ENCODE results near the gene LEMD2. TPM values are rescaled to one million over a fixed set of nuclear protein-coding genes. Genes with fewer than 3 reads are reported as not detected.
A peak's percentile ranks its signal among the peaks of the same experiment; 100 is the strongest.

LEMD2 gene
- total RNA-seq, 1 donor from 2014 or later, result 34.3 TPM

DNA sequence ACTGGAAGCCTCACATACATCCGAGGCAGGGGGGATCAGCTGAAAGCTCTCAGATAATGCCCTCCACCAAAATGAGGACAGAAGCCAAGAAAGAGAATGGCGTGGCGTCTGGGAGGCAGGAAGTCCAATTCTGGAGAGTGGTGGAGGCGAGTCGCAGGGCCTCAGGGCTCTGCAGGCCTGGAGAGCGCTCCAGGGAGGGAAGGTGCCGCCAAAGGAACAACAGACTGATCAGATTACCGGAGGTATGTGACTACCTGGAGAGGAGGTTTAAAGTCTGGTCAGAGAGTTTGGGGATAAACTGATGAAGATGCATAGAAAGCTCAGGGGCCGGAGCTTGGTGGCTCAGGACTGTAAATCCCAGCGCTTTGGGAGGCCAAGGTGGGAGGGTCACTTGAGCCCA is 31.0 kb downstream of the LEMD2 start:
- DNase-seq (ENCODE audit: low read depth in 2 of 2), result no peak

DNA sequence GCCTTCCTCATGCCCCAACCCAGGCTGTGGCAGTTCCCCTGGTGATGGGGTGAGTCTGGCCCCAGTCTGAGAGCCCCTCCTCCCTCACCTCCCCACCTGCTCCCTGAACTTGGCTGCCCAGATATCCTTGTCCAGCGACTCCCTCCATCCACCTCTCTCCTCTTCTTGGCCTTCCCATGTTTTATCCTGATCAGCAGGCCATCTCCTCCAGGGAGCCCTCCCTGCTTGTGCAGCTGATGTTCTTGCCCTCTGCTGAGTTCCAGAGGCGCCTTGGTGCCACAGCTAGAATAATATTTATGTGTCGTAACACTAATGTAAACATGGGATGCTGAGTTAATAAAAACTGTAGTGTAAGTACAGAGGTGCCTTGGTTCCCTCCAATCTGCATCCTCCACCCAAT is 31.8 kb downstream of the LEMD2 start:
- no peak for DNase-seq (ENCODE audit: low read depth in 2 of 2)

DNA sequence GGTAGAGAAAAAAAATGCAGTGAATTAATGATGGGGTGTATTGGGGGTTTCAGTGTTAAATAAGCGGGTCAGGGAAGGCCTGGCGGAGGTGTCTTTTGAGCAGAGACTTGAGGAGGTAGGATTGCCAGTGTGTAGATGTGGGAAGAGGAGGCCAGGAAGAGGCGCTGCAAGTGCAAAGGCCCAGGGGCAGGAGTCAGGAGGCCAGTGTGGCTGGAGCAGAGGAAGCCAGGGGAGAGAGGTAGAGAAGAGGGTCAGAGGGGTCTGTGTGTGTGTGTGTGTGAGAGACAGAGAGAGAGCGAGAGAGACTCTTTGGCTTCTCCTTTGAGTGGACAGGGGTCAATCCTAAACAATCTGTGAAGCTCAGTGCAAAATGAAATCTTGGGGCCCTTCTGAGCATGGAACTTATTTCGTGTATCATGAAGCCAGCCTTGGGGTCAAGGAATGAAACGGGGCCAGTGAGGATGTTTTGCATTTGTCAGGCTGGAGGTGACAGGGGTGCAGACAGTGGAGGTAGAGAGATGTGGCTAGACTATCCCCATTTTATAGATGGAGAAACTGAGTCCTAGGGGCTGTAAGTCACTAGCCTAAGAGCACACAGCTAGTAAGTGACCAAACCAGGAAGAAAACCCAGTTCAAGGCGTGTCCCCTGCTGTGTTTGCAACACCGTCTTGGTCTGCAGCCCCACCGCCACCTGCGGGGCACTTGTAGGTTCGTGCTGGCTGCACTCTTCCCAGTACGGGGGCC is 32.5 kb downstream of the LEMD2 start:
- DNase-seq (ENCODE audit: low read depth in 2 of 2), result no peak

DNA sequence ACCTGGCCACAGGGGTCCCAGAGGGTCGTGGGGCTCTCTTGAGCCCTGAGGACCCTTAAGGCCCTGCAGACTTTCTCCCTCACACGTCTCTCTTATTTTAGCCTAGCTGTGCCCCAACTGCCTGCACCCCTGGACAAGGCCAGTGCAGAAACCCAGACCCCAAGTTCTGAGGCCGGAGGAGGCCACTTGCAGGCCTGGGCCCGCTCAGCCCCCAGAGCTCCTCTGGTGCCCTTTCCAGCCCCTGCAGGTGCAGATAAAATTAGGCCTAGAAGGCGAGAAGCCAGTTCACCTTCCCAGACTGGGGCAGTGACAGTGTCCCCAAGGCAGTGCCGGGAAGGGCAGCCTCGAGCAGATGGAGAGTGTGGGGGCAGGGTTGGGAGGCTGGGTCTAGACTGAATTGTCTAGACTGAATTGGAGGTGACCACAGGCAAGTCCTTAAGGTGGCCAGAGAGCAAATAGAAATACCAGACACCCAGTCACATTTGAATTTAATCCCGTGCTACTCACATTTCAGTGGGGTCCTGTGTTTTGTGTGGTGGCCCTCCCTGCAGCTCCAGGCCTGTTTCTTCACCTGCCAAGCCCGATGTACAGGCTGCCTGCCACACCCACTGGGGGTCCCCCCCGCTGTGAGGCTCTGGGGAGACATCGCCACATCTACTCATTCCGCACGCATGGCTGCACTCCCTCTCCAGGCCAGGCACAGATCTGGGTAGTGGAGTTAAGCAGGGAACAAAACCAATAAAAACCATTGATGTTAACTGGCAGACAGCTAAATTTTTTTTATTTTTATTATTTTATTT is 33.7 kb downstream of the LEMD2 start:
- no peak for DNase-seq (ENCODE audit: low read depth in 2 of 2)

DNA sequence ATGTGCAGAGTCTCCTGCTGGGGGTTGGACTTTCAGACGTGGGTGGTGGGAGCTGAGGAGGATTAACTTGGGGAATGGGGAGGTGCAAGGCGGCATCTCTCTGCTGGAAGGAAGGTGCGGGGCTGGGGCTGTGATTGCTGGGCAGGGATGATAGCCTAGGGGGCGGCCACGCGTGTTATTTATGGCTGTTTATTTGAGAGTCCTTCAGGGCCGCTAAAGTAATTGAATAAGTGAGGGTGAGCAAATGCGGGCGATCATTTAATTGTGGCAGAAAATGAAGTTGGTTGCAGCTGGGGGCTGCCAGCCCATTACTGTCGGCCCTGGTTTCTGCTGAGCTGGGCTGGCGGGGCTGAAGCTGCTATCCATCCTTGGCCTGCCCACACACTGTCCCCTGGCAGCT is 34.7 kb downstream of the LEMD2 start:
- no peak for DNase-seq (ENCODE audit: low read depth in 2 of 2)

GRCh38 chr6:33752646-33753015 is 36.3 kb downstream of the LEMD2 start:
- no peak for DNase-seq (ENCODE audit: low read depth in 2 of 2)

- no peak for DNase-seq (ENCODE audit: low read depth in 2 of 2)
These were observed 36.9 kb downstream of the LEMD2 start for GRCh38 chr6:33751771-33752645.

DNA sequence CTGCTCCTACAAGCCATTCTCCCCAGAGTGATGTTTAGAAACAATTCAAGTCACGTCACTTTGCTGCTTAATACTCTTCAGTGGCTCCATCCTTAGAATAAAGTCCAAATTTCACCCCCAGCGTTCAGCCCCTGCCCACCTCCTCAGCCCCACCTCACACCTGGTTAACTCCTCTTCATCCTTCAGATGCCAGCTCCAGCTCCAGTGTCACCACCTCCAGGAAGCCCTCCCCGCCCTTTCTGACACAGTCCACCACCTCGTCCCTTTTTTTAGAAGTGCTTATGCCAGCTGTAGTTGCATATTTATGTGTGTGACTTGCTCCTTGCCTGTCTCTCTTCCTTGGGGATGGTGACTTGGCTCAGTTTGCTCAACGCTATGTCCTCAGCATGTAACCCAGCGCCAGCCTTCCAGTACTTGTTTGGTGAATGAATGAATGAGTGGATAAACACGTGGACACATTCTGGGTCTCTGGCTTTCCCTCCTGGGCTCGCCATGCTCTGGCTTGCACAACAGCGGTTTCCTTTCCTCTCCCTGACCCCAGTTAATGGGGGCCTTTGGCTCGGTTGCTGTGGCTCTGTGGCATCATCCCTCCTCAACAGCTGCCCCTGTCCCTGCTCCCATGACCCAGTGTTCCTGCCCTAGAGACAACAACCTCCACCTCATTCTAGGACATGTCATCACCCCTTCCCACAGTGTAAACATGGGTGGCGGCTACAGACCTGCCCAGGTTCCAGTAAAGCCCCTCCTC is 38.5 kb downstream of the LEMD2 start:
- DNase-seq (ENCODE audit: low read depth in 2 of 2), result peak in 1 of 2 donors; percentile 33

DNA sequence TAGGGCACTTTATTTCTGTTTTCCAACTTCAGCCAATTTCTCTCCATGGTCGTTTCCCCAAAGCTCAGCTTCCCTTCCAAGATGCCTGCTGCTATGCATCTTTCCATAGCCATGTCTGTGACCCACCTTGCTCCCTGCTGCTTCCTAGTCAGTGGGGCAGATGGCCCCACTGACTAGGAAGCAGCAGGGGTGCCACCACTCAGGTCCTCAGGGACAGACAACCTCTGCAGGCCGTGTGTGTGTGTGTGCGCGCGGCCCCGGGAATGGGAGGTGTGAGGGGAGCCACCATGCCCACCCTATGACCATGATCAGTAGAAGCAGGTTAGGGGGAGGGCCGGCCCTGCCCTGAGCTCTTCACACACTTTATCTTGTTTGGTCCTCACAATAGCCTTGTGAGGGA is 39.5 kb downstream of the LEMD2 start:
- DNase-seq (ENCODE audit: low read depth in 2 of 2), result no peak

- DNase-seq (ENCODE audit: low read depth in 2 of 2), result no peak
These were observed 40.1 kb downstream of the LEMD2 start for GRCh38 chr6:33748841-33749240.

GRCh38 chr6:33747823-33748222 is 41.1 kb downstream of the LEMD2 start:
- no peak for DNase-seq (ENCODE audit: low read depth in 2 of 2)

DNA sequence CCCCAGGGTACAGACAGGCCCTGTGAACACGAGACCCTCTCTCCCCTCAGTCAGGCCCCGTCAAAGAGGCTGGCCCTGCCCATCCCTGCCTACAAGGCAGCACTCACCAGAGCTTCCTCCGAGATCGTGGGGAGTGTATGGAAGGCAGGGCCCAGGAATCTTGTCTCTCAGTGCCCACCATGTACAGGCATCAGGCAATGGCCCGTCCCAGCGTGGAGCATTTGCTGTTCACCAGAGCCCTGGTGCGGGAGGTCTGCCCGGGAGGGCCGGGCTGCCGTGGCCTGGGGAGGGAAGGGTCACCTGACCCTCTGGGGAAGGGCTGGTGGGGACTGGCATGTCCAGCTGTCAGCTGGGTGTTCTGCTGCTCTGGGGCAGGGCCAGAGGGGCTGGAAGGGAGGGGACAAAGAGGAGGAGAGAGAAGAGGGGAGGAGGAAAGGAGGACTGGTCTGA is 42.3 kb downstream of the LEMD2 start, which contains the start of gene IP6K3:
TSS of gene IP6K3 (minus strand) at position 255 of the 450 bp plus-strand sequence. CDS start 11,429 bp downstream, outside the sequence.
- DNase-seq (ENCODE audit: low read depth in 2 of 2), result no peak

- DNase-seq (ENCODE audit: low read depth in 2 of 2), result no peak
These were observed 42.8 kb downstream of the LEMD2 start for GRCh38 chr6:33746036-33746600.

GRCh38 chr6:33745548-33745947 is 43.4 kb downstream of the LEMD2 start:
- DNase-seq (ENCODE audit: low read depth in 2 of 2), result no peak

- DNase-seq (ENCODE audit: low read depth in 2 of 2), result no peak
These were observed 43.9 kb downstream of the LEMD2 start for GRCh38 chr6:33744895-33745546.

- peak; percentile 70 to 77 for DNase-seq (ENCODE audit: low read depth in 2 of 2)
These were observed 44.7 kb downstream of the LEMD2 start for GRCh38 chr6:33744001-33744848.

DNA sequence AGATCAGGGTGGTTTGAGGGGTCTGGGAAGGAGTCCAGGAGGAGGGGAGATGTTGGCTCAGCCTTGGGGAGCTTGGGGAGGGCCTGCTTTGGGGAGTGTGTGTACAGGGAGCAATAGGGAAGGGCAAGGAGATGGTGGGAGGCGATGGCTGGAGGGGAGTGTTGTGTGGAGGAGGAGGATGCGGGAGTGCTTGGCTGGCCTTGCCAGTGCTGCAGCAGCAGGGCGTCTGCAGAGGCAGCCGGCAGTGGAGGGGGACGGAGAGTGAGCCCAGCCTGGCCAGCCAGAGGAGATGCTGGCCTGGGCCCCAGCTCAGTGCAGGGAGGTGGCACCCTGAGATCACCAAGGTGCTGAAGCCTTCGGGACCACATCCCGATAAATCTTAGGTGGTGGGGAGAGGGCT is 46.1 kb downstream of the LEMD2 start:
- DNase-seq (ENCODE audit: low read depth in 2 of 2), result no peak

DNA sequence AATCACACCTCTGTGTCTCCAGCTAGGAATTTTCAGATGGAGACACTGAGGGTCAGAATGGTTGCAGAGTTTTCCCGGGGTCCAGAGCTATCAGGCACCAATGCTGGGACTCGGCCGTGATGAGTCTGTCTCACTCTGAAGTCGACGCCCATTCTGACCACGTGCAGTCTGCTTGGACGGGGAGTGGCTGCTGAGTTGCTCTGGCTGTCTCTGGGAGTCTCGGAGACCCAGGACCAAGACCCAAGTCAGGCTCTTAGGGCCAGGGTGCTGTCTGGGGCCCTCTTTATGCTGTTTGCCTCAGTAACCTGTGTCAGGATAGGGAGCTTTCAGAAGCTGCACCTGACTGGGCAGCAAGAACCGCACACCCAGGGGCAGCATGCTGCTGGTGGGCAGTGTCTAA is 46.8 kb downstream of the LEMD2 start:
- DNase-seq (ENCODE audit: low read depth in 2 of 2), result no peak

GRCh38 chr6:33740794-33741193 is 48.1 kb downstream of the LEMD2 start:
- DNase-seq (ENCODE audit: low read depth in 2 of 2), result no peak

Data from lung microvascular endothelial cell (primary cell).